ENCODE results near the gene FNDC3B.
A peak's percentile ranks its signal among the peaks of the same experiment; 100 is the strongest.

The FNDC3B gene

GRCh38 chr3:172225215-172225707 lies 185.9 kb downstream of the FNDC3B start:
- Histone ChIP-seq H3K36me3 (ENCODE audit: control insufficient read depth, low read depth, low read length) (no peaks in the 10 kb centered on the region), H3K9me3 (ENCODE audit: control insufficient read depth, low read depth, low read length) (no peaks in the 10 kb centered on the region), H3K27me3 (ENCODE audit: control insufficient read depth, insufficient read depth, low read length) (no peaks in the 10 kb centered on the region), H3K4me3 (ENCODE audit: low read length) (no peak overlapping the region), H3K27ac (ENCODE audit: low read length) (no peak overlapping the region), H3K4me1 (ENCODE audit: control insufficient read depth, low read depth, low read length) (peaks cover 43% of the 10 kb centered on the region), H3K9ac (ENCODE audit: low read length) (no peak overlapping the region)

DNA sequence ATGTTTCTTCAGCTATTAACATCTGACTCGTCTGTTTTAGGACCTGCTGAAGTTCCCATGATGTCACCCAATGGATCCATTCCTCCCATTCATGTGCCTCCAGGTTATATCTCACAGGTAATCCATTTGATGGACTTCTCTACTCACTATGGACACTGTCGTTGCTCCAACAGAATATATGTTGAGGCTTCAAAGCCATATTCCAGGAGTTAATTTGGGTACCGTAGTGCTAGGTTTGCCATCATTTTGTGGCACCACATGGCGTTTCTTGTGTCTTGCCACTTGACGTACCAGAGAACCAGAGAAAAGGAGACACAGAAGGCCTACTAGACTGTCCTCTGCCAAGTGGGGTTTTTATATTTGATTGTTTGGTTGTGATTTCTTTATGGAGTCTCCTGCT lies 187.5 kb downstream of the FNDC3B start:
- Histone ChIP-seq H3K27ac (ENCODE audit: low read length) (no peak overlapping the region), H3K27me3 (ENCODE audit: control insufficient read depth, insufficient read depth, low read length) (no peaks in the 10 kb centered on the region), H3K4me1 (ENCODE audit: control insufficient read depth, low read depth, low read length) (peaks cover 38% of the 10 kb centered on the region), H3K9me3 (ENCODE audit: control insufficient read depth, low read depth, low read length) (no peaks in the 10 kb centered on the region), H3K4me3 (ENCODE audit: low read length) (no peak overlapping the region), H3K36me3 (ENCODE audit: control insufficient read depth, low read depth, low read length) (no peaks in the 10 kb centered on the region), H3K9ac (ENCODE audit: low read length) (no peak overlapping the region)

DNA sequence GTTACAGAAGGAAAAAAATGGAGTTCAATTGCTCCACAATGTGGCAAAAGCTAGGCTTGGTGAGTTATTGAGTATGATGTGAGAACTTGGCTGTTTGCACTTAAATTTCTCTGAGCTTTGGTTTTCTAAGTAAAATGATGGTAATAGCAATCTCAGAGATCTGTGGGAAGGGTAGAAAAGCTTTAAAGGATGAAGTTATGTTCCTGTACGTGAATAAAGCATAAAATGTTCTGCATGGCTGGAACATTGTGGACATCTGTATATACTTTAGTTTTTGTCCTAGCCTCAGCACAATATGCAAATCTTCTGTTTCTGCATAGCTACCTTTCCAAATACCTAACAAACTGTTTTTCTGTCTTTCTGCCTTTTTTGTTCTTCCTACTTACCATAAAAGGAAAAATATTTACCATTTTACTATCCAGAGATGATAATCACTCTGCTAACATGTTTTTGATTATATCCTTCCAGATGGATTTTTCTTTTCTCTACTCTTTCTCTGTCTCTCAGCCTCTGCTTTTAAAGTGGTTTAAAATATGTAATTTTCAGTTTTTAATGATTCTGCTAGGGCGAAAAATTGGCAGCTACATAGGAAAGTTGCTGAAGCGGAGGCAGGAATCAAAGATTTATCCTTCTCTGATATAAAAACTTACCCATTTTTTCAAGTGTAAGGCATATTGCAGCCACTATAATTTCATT lies 188.1 kb downstream of the FNDC3B start:
- Histone ChIP-seq H3K36me3 (ENCODE audit: control insufficient read depth, low read depth, low read length) (no peaks in the 10 kb centered on the region), H3K27ac (ENCODE audit: low read length) (no peak overlapping the region), H3K4me1 (ENCODE audit: control insufficient read depth, low read depth, low read length) (peaks cover 32% of the 10 kb centered on the region), H3K9ac (ENCODE audit: low read length) (peak overlapping the region; percentile 10), H3K4me3 (ENCODE audit: low read length) (no peak overlapping the region), H3K9me3 (ENCODE audit: control insufficient read depth, low read depth, low read length) (no peaks in the 10 kb centered on the region), H3K27me3 (ENCODE audit: control insufficient read depth, insufficient read depth, low read length) (no peaks in the 10 kb centered on the region)

- H3K4me3 ChIP-seq (ENCODE audit: low read length): no peak overlapping the region
- peak overlapping the region; percentile 10 for H3K9ac ChIP-seq (ENCODE audit: low read length)
- no peaks in the 10 kb centered on the region for H3K9me3 ChIP-seq (ENCODE audit: control insufficient read depth, low read depth, low read length)
- H3K27ac ChIP-seq (ENCODE audit: low read length): no peak overlapping the region
- H3K36me3 ChIP-seq (ENCODE audit: control insufficient read depth, low read depth, low read length): no peaks in the 10 kb centered on the region
- no peaks in the 10 kb centered on the region for H3K27me3 ChIP-seq (ENCODE audit: control insufficient read depth, insufficient read depth, low read length)
- peaks cover 26% of the 10 kb centered on the region for H3K4me1 ChIP-seq (ENCODE audit: control insufficient read depth, low read depth, low read length)
Observed at GRCh38 chr3:172228036-172228415, 188.6 kb downstream of the FNDC3B start.

- Histone ChIP-seq H3K36me3 (ENCODE audit: control insufficient read depth, low read depth, low read length) (no peaks in the 10 kb centered on the region), H3K9ac (ENCODE audit: low read length) (no peak overlapping the region), H3K4me1 (ENCODE audit: control insufficient read depth, low read depth, low read length) (peaks cover 19% of the 10 kb centered on the region), H3K27ac (ENCODE audit: low read length) (no peak overlapping the region), H3K27me3 (ENCODE audit: control insufficient read depth, insufficient read depth, low read length) (no peaks in the 10 kb centered on the region), H3K9me3 (ENCODE audit: control insufficient read depth, low read depth, low read length) (no peaks in the 10 kb centered on the region), H3K4me3 (ENCODE audit: low read length) (no peak overlapping the region)
Observed at GRCh38 chr3:172229462-172229861, 190.1 kb downstream of the FNDC3B start.

DNA sequence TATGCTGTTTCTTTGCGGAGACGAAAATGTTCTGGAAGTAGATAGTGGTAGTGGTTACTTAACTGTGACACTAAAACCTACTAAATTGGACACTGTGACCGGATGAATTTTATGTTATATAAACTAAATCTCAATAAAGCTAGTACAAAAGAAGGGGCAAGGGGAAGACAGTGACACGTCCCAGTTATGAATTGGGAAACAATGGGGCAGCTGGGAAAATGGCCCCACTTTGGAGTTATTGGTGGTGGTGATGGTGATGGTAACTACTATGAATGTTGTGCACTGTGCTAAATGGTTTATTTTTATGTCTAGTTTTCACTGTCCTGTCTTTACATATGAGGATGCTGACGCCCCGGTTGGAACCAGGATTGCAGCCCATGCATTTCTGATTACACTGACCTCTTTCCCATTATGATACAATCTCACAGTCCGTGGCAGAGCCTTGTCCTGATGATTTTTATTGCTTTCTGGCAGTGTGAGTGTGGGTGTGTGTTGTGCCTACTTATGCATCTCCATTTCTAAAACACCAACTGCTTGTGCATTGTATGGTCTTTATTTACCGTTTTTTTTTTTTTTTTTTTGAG lies 192.0 kb downstream of the FNDC3B start:
- Histone ChIP-seq H3K27me3 (ENCODE audit: control insufficient read depth, insufficient read depth, low read length) (no peaks in the 10 kb centered on the region), H3K36me3 (ENCODE audit: control insufficient read depth, low read depth, low read length) (no peaks in the 10 kb centered on the region), H3K4me1 (ENCODE audit: control insufficient read depth, low read depth, low read length) (peaks cover 15% of the 10 kb centered on the region), H3K9ac (ENCODE audit: low read length) (no peak overlapping the region), H3K27ac (ENCODE audit: low read length) (no peak overlapping the region), H3K9me3 (ENCODE audit: control insufficient read depth, low read depth, low read length) (no peaks in the 10 kb centered on the region), H3K4me3 (ENCODE audit: low read length) (no peak overlapping the region)

GRCh38 chr3:172232579-172233212 lies 193.3 kb downstream of the FNDC3B start:
- no peaks in the 10 kb centered on the region for H3K27me3 ChIP-seq (ENCODE audit: control insufficient read depth, insufficient read depth, low read length)
- H3K9ac ChIP-seq (ENCODE audit: low read length): no peak overlapping the region
- H3K27ac ChIP-seq (ENCODE audit: low read length): no peak overlapping the region
- no peak overlapping the region for H3K4me3 ChIP-seq (ENCODE audit: low read length)
- H3K9me3 ChIP-seq (ENCODE audit: control insufficient read depth, low read depth, low read length): no peaks in the 10 kb centered on the region
- peaks cover 6% of the 10 kb centered on the region for H3K4me1 ChIP-seq (ENCODE audit: control insufficient read depth, low read depth, low read length)
- no peaks in the 10 kb centered on the region for H3K36me3 ChIP-seq (ENCODE audit: control insufficient read depth, low read depth, low read length)

- Histone ChIP-seq H3K36me3 (ENCODE audit: control insufficient read depth, low read depth, low read length) (no peaks in the 10 kb centered on the region), H3K9me3 (ENCODE audit: control insufficient read depth, low read depth, low read length) (no peaks in the 10 kb centered on the region), H3K9ac (ENCODE audit: low read length) (no peak overlapping the region), H3K4me3 (ENCODE audit: low read length) (no peak overlapping the region), H3K4me1 (ENCODE audit: control insufficient read depth, low read depth, low read length) (no peaks in the 10 kb centered on the region), H3K27me3 (ENCODE audit: control insufficient read depth, insufficient read depth, low read length) (no peaks in the 10 kb centered on the region), H3K27ac (ENCODE audit: low read length) (no peak overlapping the region)
Observed at GRCh38 chr3:172233474-172234277, 194.3 kb downstream of the FNDC3B start.

DNA sequence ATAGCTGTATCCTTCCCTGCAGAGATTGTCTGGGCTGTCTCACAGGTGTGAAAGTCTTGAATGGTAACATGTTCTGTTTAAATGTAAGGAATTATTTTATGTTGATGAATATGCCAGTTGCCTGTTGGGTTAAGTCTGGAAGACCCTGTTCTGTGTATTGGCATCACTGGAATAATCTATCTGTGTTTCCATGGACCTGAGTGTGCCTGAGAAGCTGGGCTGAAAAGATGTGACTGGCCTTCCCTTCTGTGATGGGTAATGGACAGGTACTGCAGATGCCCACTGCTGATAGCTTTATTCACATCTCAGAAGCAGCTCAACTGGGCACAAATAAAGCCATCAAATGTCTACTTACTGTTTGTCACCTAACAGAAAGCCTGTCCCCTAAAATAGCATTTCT lies 196.3 kb downstream of the FNDC3B start:
- Histone ChIP-seq H3K27me3 (ENCODE audit: control insufficient read depth, insufficient read depth, low read length) (no peaks in the 10 kb centered on the region), H3K27ac (ENCODE audit: low read length) (no peak overlapping the region), H3K4me1 (ENCODE audit: control insufficient read depth, low read depth, low read length) (no peaks in the 10 kb centered on the region)

DNA sequence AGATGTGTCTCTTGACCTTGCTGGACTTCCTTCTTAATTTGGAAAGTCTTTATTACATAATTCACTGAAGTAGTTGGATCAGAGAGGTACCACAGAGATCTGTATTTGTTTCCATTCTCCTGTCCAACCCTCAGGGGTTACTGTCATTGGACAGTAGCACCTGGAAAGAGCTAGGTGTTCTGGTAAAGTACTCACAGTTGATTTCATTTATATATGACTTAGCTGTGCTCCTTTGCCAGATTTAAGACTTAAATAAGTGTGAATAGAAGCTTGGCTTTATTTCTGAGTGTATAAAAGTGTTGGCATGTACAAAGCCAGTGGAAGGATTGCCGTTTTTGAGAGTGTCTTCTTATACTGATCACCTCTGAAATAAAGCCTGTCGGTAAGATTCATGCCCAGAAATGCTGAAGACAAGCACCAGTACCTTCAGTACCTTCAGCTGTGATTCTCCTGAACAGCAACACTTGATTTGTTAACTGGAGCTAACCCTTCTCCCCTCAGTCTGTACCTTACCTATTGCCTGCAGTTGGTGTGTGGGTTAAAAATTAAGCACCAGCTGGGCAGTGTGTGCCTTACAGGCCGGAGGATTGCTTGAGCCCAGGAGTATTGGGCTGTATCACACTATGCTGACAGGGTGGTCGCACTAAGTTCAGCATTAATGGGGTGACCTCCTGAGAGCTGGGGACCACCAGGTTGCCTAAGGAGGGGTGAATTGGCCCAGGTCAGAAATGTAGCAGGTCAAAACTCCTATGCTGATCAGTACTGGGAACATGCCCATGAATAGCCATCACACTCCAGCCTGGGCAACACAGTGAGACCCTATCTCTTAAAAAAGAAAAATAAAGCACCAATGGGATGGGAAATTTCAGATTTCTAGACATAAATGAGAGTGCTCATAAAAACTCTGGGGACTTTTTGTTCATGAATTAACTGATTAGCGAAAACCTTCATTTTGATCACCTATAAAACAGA lies 197.7 kb downstream of the FNDC3B start:
- Histone ChIP-seq H3K4me1 (ENCODE audit: control insufficient read depth, low read depth, low read length) (no peaks in the 10 kb centered on the region), H3K9me3 (ENCODE audit: control insufficient read depth, low read depth, low read length) (peaks cover 18% of the 10 kb centered on the region), H3K27me3 (ENCODE audit: control insufficient read depth, insufficient read depth, low read length) (no peaks in the 10 kb centered on the region), H3K36me3 (ENCODE audit: control insufficient read depth, low read depth, low read length) (no peaks in the 10 kb centered on the region), H3K9ac (ENCODE audit: low read length) (no peak overlapping the region), H3K27ac (ENCODE audit: low read length) (no peak overlapping the region), H3K4me3 (ENCODE audit: low read length) (no peak overlapping the region)

More for the DNA sequence above, 196.3 kb downstream of the FNDC3B start:
- H3K9me3 ChIP-seq (ENCODE audit: control insufficient read depth, low read depth, low read length): peaks cover 5% of the 10 kb centered on the region
- H3K36me3 ChIP-seq (ENCODE audit: control insufficient read depth, low read depth, low read length): no peaks in the 10 kb centered on the region
- no peak overlapping the region for H3K9ac ChIP-seq (ENCODE audit: low read length)
- no peak overlapping the region for H3K4me3 ChIP-seq (ENCODE audit: low read length)
